HepG2 (cell line): ENCODE results near the gene EFNA4. TPM values are rescaled to one million over a fixed set of nuclear protein-coding genes. Genes with fewer than 3 reads are reported as not detected.

Experiments used
- ATAC-seq: fragments of 200-7000 bp; cut with Tn5 transposase; 3 replicates; pipeline ENCODE4 v1.9.1; 2020; ENCODE audit warnings: mild to moderate bottlenecking, moderate library complexity
- BruUV-seq: library from RNA; stranded (reverse); fragments of 400-500 nt; replicated peaks from 2 replicates; lab custom pipeline; 2021; lab: Mats Ljungman, UMichigan
- CTCF ChIA-PET: fragments of 300-600 bp; formaldehyde crosslinking; extraction: SDS; loops from one replicate; lab custom pipeline; 2021; ENCODE audit warnings: low total read pairs, inconsistent platforms, low intra/inter-chr PET ratio; lab: Yijun Ruan, JAX
- POLR2A ChIA-PET: fragments of 350-600 bp; sonication (Branson Sonifier 250); formaldehyde crosslinking; loops from one replicate; lab custom pipeline; 2020; ENCODE audit warnings: antibody characterized with exemption, inconsistent platforms; lab: Yijun Ruan, JAX
- DNase-seq: peaks from one replicate; pipeline ENCODE4 v3.0.0-alpha.2; 2015; ENCODE audit warnings: low spot score
- FAIRE-seq: peaks from 3 replicates; lab custom pipeline; 2011; peaks lifted over from hg19 to GRCh38; lab: Jason Lieb, UNC
- H2AFZ ChIP-seq: one replicate; pipeline ENCODE4 v1.6.1; 2011; ENCODE audit warnings: low read length, inconsistent platforms
- H3K27ac ChIP-seq: fragments of 300-600 bp; 3 replicates; pipeline ENCODE4 v1.8.0; 2011; ENCODE audit warnings: mixed run types, mild to moderate bottlenecking, mixed read lengths, low read length, inconsistent platforms; ENCODE audit not compliant: insufficient read depth; ENCODE audit errors: extremely low read length
- H3K27me3 ChIP-seq, 2 experiments: fragments of 200-600 bp in 1 of 2; 2 replicates in 1 of 2; 3 replicates in 1 of 2; pipeline versions ENCODE4 v1.6.0 to v1.8.0; 2011; ENCODE audit warnings: low read length in 2 of 2, mild to moderate bottlenecking in 2 of 2, moderate library complexity in 2 of 2, inconsistent platforms in 1 of 2; ENCODE audit not compliant: insufficient read depth in 2 of 2, control insufficient read depth in 1 of 2
- H3K36me3 ChIP-seq, 2 experiments: fragments of 200-600 bp in 1 of 2; replicated peaks in 1 of 2; 2 replicates in 1 of 2; 3 replicates in 1 of 2; pipeline versions ENCODE4 v1.5.1 to v1.8.0; 2011; ENCODE audit warnings: low read length in 2 of 2, inconsistent platforms in 1 of 2; ENCODE audit not compliant: insufficient read depth in 2 of 2, control insufficient read depth in 1 of 2
- H3K4me1 ChIP-seq: 2 replicates; pipeline ENCODE4 v1.5.1; 2012; ENCODE audit warnings: low read length, inconsistent platforms; ENCODE audit not compliant: insufficient read depth
- H3K4me2 ChIP-seq: 2 replicates; pipeline ENCODE4 v1.6.0; 2011; ENCODE audit warnings: low read depth, low read length, inconsistent platforms
- H3K4me3 ChIP-seq, 3 experiments: fragments of 200-600 bp in 1 of 3; sonication (generic), shearing (Covaris generic) in 1 of 3; replicated peaks in 1 of 3; 2 replicates each; pipeline ENCODE4 v1.5.1; 2011 to 2016; ENCODE audit warnings: low read length in 3 of 3, inconsistent platforms in 2 of 3, low read depth in 2 of 3, mild to moderate bottlenecking in 2 of 3, control low read depth in 1 of 3, mixed read lengths in 1 of 3; ENCODE audit not compliant: insufficient read depth in 1 of 3
- H3K79me2 ChIP-seq: one replicate; pipeline ENCODE4 v1.6.1; 2011; ENCODE audit warnings: low read length, inconsistent platforms; ENCODE audit not compliant: insufficient read depth
- H3K9ac ChIP-seq: 2 replicates; pipeline ENCODE4 v1.6.0; 2011; ENCODE audit warnings: mild to moderate bottlenecking, low read depth, low read length, inconsistent platforms; ENCODE audit not compliant: insufficient read depth
- H3K9me3 ChIP-seq: 2 replicates; pipeline ENCODE4 v1.5.1; 2012; ENCODE audit warnings: mild to moderate bottlenecking, low read length
- H4K20me1 ChIP-seq: 2 replicates; pipeline ENCODE4 v1.6.0; 2011; ENCODE audit warnings: inconsistent platforms, mild to moderate bottlenecking, low read length, moderate library complexity; ENCODE audit not compliant: insufficient read depth
- CBFB ChIP-seq: sonication (generic); formaldehyde crosslinking; IDR thresholded peaks from 2 replicates; pipeline ENCODE4 v1.4.0; 2020; ENCODE audit warnings: missing genetic modification reagents
- DNMT3B ChIP-seq: conservative IDR thresholded peaks from 2 replicates; pipeline ENCODE4 v1.6.1; 2016; ENCODE audit warnings: missing biosample characterization, control low read depth
- FOSL1 ChIP-seq: sonication (generic); formaldehyde crosslinking; IDR thresholded peaks from 2 replicates; pipeline ENCODE4 v1.9.0; 2021; ENCODE audit warnings: missing genetic modification reagents, borderline replicate concordance
- FOXK1 ChIP-seq: sonication (generic); formaldehyde crosslinking; IDR thresholded peaks from 2 replicates; pipeline ENCODE4 v1.4.0; 2020; ENCODE audit warnings: low read depth, missing genetic modification reagents, borderline replicate concordance
- IRX3 ChIP-seq: sonication (generic); formaldehyde crosslinking; IDR thresholded peaks from 2 replicates; pipeline ENCODE4 v1.8.1; 2023; ENCODE audit warnings: mild to moderate bottlenecking, low read depth, missing genetic modification reagents, borderline replicate concordance
- KLF13 ChIP-seq: sonication (generic); formaldehyde crosslinking; IDR thresholded peaks from 2 replicates; pipeline ENCODE4 v1.4.0; 2020; ENCODE audit warnings: mild to moderate bottlenecking, missing genetic modification reagents
- MAF1 ChIP-seq: sonication (generic); formaldehyde crosslinking; IDR thresholded peaks from 2 replicates; pipeline ENCODE4 v1.5.0; 2020; ENCODE audit warnings: missing genetic modification reagents, borderline replicate concordance
- SOX6 ChIP-seq, 2 experiments: fragments of 450-650 bp in 1 of 2; sonication (generic) in 1 of 2; formaldehyde crosslinking in 1 of 2; IDR thresholded peaks; 2 replicates each; pipeline versions ENCODE4 v1.4.0 to v1.6.1; 2017 to 2020; ENCODE audit warnings: antibody characterized with exemption in 1 of 2, mild to moderate bottlenecking in 1 of 2, missing genetic modification reagents in 1 of 2
- TOPORS ChIP-seq: sonication (generic); formaldehyde crosslinking; IDR thresholded peaks from 2 replicates; pipeline ENCODE4 v1.8.0; 2023; ENCODE audit warnings: mild to moderate bottlenecking, missing genetic modification reagents
- ZNF124 ChIP-seq: sonication (generic); formaldehyde crosslinking; IDR thresholded peaks from 2 replicates; pipeline ENCODE4 v1.4.0; 2020; ENCODE audit warnings: missing genetic modification reagents
- ZNF589 ChIP-seq: sonication (generic); formaldehyde crosslinking; conservative IDR thresholded peaks from 2 replicates; pipeline ENCODE4 v1.8.0; 2022; ENCODE audit warnings: mild to moderate bottlenecking, moderate library complexity, missing genetic modification reagents
- ZNF598 ChIP-seq: sonication (generic); formaldehyde crosslinking; IDR thresholded peaks from 2 replicates; pipeline ENCODE4 v1.5.1; 2020; ENCODE audit warnings: mild to moderate bottlenecking, missing genetic modification reagents, borderline replicate concordance
- ZNF619 ChIP-seq: sonication (generic); formaldehyde crosslinking; IDR thresholded peaks from 2 replicates; pipeline ENCODE4 v1.4.0; 2020; ENCODE audit warnings: mild to moderate bottlenecking, missing genetic modification reagents
- ZNF672 ChIP-seq: sonication (generic); formaldehyde crosslinking; IDR thresholded peaks from 2 replicates; pipeline ENCODE4 v1.8.1; 2022; ENCODE audit warnings: missing genetic modification reagents
- ZSCAN30 ChIP-seq: sonication (generic); formaldehyde crosslinking; IDR thresholded peaks from 2 replicates; pipeline ENCODE4 v1.5.0; 2020; ENCODE audit warnings: mild to moderate bottlenecking, missing genetic modification reagents
- WGBS: methylation state at CpG from one replicate; pipeline ENCODE4 v1.1.6; 2017; ENCODE audit warnings: low lambda C conversion rate; 5-methylcytosine and 5-hydroxymethylcytosine counted together
- in situ Hi-C: cut with HindIII; loops from 2 replicates; pipeline ENCODE4 v1.10.0; 2017; ENCODE audit warnings: low pct_unique_long_range_greater_than_20kb; ENCODE audit not compliant: extremely low pct_ligation_motif_present
- intact Hi-C: fragments of 100-400 bp; cut with micrococcal nuclease; formaldehyde crosslinking; loops from one replicate; pipeline ENCODE4 v1.10.0; 2022; ENCODE audit not compliant: unreplicated experiment
- polyA plus RNA-seq, 8 experiments: library from polyadenylated mRNA; depleted of rRNA in 3 of 8; stranded (reverse) in 7 of 8; unstranded in 1 of 8; fragments of >200 nt; fragmentation: Illumina TruSeq in 4 of 8; extraction: Trizol in 4 of 8; gene quantifications; 2 replicates each; pipeline versions ENCODE4 v1.2.1 to v1.2.3, GENCODE V29; 2011 to 2016; ENCODE audit warnings: low read depth in 4 of 8, missing spikeins in 1 of 8, mixed read lengths in 1 of 8; ENCODE audit not compliant: insufficient read depth in 1 of 8
- total RNA-seq, 5 experiments: library from RNA; depleted of rRNA; stranded (reverse); fragments of >200 nt; fragmentation: Illumina TruSeq; extraction: Trizol; gene quantifications; 2 replicates each; pipeline ENCODE4 v1.2.3, GENCODE V29; 2016; ENCODE audit warnings: low read depth in 1 of 5
- TF ChIP-seq, protein P1 (sequence below): sonication (generic); formaldehyde crosslinking; IDR thresholded peaks from 2 replicates; pipeline ENCODE4 v1.8.1; 2023; ENCODE audit warnings: mild to moderate bottlenecking, moderate library complexity, missing genetic modification reagents
- TF ChIP-seq, protein P2 (sequence below): sonication (generic); formaldehyde crosslinking; IDR thresholded peaks from 2 replicates; pipeline ENCODE4 v1.5.0; 2020; ENCODE audit warnings: missing genetic modification reagents
- TF ChIP-seq, protein P3 (sequence below): sonication (generic); formaldehyde crosslinking; IDR thresholded peaks from 2 replicates; pipeline ENCODE4 v1.5.0; 2020; ENCODE audit warnings: mild to moderate bottlenecking, missing genetic modification reagents, moderate library complexity

Gene EFNA4
- total and polyA plus RNA-seq, 2 of the 13 experiments (the other 11 are each of a cell fraction or from before 2014, with no cell fraction given): 12.0 to 17.2 TPM

DNA sequence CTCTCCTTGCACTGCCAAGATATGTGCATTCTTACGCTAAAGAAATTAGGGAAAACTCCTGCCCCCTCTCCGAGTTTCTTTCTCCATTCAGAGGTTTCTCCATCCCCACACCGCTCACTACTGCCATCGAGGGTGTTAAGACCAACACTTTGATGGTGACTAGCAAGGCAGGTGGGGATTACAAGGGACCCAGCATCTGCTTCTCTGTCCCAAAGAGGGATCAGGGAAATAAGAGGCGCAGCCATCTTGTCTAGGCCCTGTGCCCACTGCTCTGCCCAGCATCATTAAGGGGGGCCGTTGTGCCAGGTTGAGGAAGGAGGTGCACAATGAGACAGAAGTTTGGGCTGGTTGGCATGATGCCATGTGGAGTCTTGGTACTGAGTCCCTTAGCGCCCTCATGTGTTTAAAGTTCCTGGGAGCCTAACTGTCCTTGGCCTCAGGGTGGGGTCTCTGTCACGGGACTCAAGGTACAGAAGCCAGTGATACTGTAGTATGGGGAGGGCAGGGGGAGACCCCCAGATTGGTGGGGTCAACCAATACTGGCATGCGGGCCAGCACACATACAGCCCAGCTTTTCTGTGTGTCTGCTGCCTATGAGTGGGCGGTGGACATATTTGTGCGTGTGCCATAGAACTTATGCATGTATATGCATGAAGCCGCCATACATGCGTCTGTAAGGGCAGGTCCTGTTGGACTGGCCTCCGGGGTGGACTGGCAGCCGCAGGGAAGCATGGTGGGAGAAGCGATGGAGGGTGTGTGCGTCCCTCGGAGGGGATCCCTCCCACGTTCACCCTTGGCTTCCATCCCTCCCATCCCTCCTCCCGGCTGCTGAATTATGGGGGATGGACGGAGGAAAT is 20.6 kb downstream of the EFNA4 start:
- H3K4me3 ChIP-seq: peak overlapping the region in 2 of 3 experiments; percentile 75 to 89; a peak in 3 of 6 replicates
- 27% methylated on average over 11 of the region's 21 CpGs for WGBS
- FAIRE-seq (no peak), DNase-seq (peak; percentile 44), ATAC-seq (peak; percentile 2)
- H3K4me1 ChIP-seq: peaks cover 91% of the 10 kb centered on the region
- H3K9me3 ChIP-seq: no peaks in the 10 kb centered on the region
- no peak overlapping the region for H2AFZ ChIP-seq
- peak overlapping the region; percentile 98 for H3K4me2 ChIP-seq
- H3K27ac ChIP-seq: no peak overlapping the region
- H4K20me1 ChIP-seq: peaks cover 4% of the 10 kb centered on the region; the same call in 1 of the 2 replicates
- no TSS peak for BruUV-seq
- in situ Hi-C loops: no loop called here
- intact Hi-C loops: loop anchor here (1.0 to 10.0 kb wide), 3 partner anchors 22 to 179 kb away; no protein-coding TSS in a partner anchor
- H3K79me2 ChIP-seq: no peaks in the 10 kb centered on the region
- H3K36me3 ChIP-seq: no peaks in the 10 kb centered on the region
- POLR2A ChIA-PET: interaction anchor here (0.8 to 2.7 kb wide), 13 partner anchors 9 to 123 kb away, joined by 3 to 19 read pairs (median 5); partner anchors contain the start of genes EFNA4 and KRTCAP2
- H3K9ac ChIP-seq: no peak overlapping the region
- peaks cover 26 to 52% of the 10 kb centered on the region in 2 experiments for H3K27me3 ChIP-seq
- CTCF ChIA-PET: interaction anchor here (0.8 to 2.9 kb wide), 8 partner anchors 13 to 83 kb away, joined by 3 to 39 read pairs (median 4); partner anchors contain the start of genes ADAM15, EFNA4 and ZBTB7B
- TF ChIP-seq ZNF598 (CRISPR knock-in tag) (0 out of 2 replicates have a peak, but pooled peaks have one; percentile 2), TOPORS (CRISPR knock-in tag) (no peak), FOSL1 (CRISPR knock-in tag) (no peak), MAF1 (CRISPR knock-in tag) (no peak), IRX3 (no peak), ZNF672 (0 out of 2 replicates have a peak, but pooled peaks have one; percentile 3), SOX6 (IDR thresholded peaks at IDR 0.05) (no peak), SOX6 (CRISPR knock-in tag; IDR thresholded peaks at IDR 0.05) (no peak), ZNF124 (CRISPR knock-in tag) (peak; percentile 7; the same call in 1 of the 2 replicates), KLF13 (CRISPR knock-in tag) (0 out of 2 replicates have a peak, but pooled peaks have one; percentile 34), ZNF619 (CRISPR knock-in tag) (0 out of 2 replicates have a peak, but pooled peaks have one; percentile 1), DNMT3B (CRISPR knock-in tag) (no peak), ZNF589 (CRISPR knock-in tag) (peak; percentile 8; the same call in 1 of the 2 replicates), CBFB (no peak), FOXK1 (0 out of 2 replicates have a peak, but pooled peaks have one; percentile 5), ZSCAN30 (CRISPR knock-in tag) (no peak)
- TF ChIP-seq, protein P1, sequence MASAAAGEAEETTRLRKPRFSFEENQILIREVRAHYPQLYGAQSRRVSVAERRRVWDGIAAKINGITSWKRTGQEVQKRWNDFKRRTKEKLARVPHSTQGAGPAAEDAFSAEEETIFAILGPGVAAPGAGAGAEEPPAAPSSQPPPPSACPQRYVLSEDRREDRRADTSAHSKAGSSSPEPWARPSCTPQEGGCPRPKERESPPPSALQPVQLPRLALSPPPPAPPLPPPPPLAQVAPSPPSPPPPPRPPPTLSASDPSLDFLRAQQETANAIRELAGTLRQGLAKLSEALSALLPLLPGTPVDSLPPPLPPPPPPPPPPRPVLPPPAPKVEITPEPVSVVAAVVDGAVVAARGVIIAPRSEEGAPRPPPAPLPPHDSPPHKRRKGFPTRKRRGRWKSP (CRISPR knock-in tag): peak; percentile 17; the same call in 1 of the 2 replicates
- TF ChIP-seq, protein P2, sequence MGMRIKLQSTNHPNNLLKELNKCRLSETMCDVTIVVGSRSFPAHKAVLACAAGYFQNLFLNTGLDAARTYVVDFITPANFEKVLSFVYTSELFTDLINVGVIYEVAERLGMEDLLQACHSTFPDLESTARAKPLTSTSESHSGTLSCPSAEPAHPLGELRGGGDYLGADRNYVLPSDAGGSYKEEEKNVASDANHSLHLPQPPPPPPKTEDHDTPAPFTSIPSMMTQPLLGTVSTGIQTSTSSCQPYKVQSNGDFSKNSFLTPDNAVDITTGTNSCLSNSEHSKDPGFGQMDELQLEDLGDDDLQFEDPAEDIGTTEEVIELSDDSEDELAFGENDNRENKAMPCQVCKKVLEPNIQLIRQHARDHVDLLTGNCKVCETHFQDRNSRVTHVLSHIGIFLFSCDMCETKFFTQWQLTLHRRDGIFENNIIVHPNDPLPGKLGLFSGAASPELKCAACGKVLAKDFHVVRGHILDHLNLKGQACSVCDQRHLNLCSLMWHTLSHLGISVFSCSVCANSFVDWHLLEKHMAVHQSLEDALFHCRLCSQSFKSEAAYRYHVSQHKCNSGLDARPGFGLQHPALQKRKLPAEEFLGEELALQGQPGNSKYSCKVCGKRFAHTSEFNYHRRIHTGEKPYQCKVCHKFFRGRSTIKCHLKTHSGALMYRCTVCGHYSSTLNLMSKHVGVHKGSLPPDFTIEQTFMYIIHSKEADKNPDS (CRISPR knock-in tag): no peak
- TF ChIP-seq, protein P3, sequence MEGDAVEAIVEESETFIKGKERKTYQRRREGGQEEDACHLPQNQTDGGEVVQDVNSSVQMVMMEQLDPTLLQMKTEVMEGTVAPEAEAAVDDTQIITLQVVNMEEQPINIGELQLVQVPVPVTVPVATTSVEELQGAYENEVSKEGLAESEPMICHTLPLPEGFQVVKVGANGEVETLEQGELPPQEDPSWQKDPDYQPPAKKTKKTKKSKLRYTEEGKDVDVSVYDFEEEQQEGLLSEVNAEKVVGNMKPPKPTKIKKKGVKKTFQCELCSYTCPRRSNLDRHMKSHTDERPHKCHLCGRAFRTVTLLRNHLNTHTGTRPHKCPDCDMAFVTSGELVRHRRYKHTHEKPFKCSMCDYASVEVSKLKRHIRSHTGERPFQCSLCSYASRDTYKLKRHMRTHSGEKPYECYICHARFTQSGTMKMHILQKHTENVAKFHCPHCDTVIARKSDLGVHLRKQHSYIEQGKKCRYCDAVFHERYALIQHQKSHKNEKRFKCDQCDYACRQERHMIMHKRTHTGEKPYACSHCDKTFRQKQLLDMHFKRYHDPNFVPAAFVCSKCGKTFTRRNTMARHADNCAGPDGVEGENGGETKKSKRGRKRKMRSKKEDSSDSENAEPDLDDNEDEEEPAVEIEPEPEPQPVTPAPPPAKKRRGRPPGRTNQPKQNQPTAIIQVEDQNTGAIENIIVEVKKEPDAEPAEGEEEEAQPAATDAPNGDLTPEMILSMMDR (CRISPR knock-in tag): peak; percentile 41
